SU-DHL-6 (cell line): Measurements from ENCODE around the gene GRM3.
"Not testable (repeated sequence)": the region's sequence is repeated elsewhere in the genome, so short reads cannot be mapped to it uniquely, and the experiment has no call there.

Source experiments
- H2AFZ ChIP-seq: fragments of 200-600 bp; sonication (generic); 2 replicates; pipeline ENCODE4 v1.6.1; 2014; ENCODE audit warnings: low read depth, mild to moderate bottlenecking, moderate library complexity, mixed read lengths, antibody characterized with exemption, low read length; ENCODE audit not compliant: severe bottlenecking
- H3F3A ChIP-seq: fragments of 200-600 bp; shearing (Covaris generic); 2 replicates; pipeline ENCODE4 v1.6.0; 2016; ENCODE audit warnings: antibody characterized with exemption, mild to moderate bottlenecking; ENCODE audit not compliant: insufficient read depth
- H3K27ac ChIP-seq: fragments of 200-600 bp; sonication (generic); 2 replicates; pipeline ENCODE4 v1.5.1; 2016; ENCODE audit warnings: low read depth, mild to moderate bottlenecking, low read length, moderate library complexity, mixed read lengths
- H3K27me3 ChIP-seq: fragments of 200-600 bp; sonication (generic), shearing (Covaris generic); 2 replicates; pipeline ENCODE4 v1.6.0; 2014; ENCODE audit warnings: mild to moderate bottlenecking, low read length
- H3K36me3 ChIP-seq: fragments of 200-600 bp; sonication (generic); 2 replicates; pipeline ENCODE4 v1.6.1; 2014; ENCODE audit warnings: mild to moderate bottlenecking, low read length, mixed read lengths
- H3K4me2 ChIP-seq: fragments of 300-600, 200-600 bp; shearing (Covaris generic), sonication (generic); 2 replicates; pipeline ENCODE4 v1.6.0; 2014; ENCODE audit warnings: low read length, low read depth, mild to moderate bottlenecking; ENCODE audit not compliant: poor library complexity, severe bottlenecking
- H3K4me3 ChIP-seq: fragments of 200-600 bp; sonication (generic); 2 replicates; pipeline ENCODE4 v1.5.1; 2014; ENCODE audit warnings: antibody characterized with exemption, low read length, mild to moderate bottlenecking, mixed read lengths; ENCODE audit not compliant: insufficient read depth, poor library complexity, severe bottlenecking
- H3K79me2 ChIP-seq: fragments of 200-600 bp; sonication (generic); 2 replicates; pipeline ENCODE4 v1.6.1; 2014; ENCODE audit warnings: mild to moderate bottlenecking, low read length, moderate library complexity; ENCODE audit not compliant: insufficient read depth
- H3K9ac ChIP-seq: fragments of 200-600 bp; sonication (generic); 2 replicates; pipeline ENCODE4 v1.7.0; 2014; ENCODE audit warnings: mild to moderate bottlenecking, low read length
- H3K9me2 ChIP-seq: fragments of 200-600 bp; sonication (generic); replicated peaks from 2 replicates; pipeline ENCODE4 v1.6.1; 2014; ENCODE audit warnings: low read length; ENCODE audit not compliant: insufficient read depth
- H3K9me3 ChIP-seq: fragments of 200-600 bp; sonication (generic); 2 replicates; pipeline ENCODE4 v1.6.1; 2014; ENCODE audit warnings: low read length, mixed read lengths; ENCODE audit not compliant: insufficient read depth
- H4K20me1 ChIP-seq: fragments of 200-600 bp; sonication (generic); 2 replicates; pipeline ENCODE4 v1.6.1; 2014; ENCODE audit warnings: low read depth, mild to moderate bottlenecking, antibody characterized with exemption, low read length, moderate library complexity, mixed read lengths
- CTCF ChIP-seq: fragments of 200-600 bp; sonication (generic); IDR thresholded peaks from one replicate; pipeline ENCODE4 v1.5.1; 2017; ENCODE audit warnings: antibody characterized with exemption, mild to moderate bottlenecking, low read length, moderate library complexity; ENCODE audit not compliant: insufficient read depth, poor library complexity, severe bottlenecking
- EZH2phosphoT487 ChIP-seq: fragments of 200-600 bp; sonication (generic), shearing (Covaris generic); conservative IDR thresholded peaks from 2 replicates; pipeline ENCODE4 v1.6.1; 2018; ENCODE audit warnings: mild to moderate bottlenecking, antibody characterized with exemption, low read length, moderate library complexity, mixed read lengths

The GRM3 gene

DNA sequence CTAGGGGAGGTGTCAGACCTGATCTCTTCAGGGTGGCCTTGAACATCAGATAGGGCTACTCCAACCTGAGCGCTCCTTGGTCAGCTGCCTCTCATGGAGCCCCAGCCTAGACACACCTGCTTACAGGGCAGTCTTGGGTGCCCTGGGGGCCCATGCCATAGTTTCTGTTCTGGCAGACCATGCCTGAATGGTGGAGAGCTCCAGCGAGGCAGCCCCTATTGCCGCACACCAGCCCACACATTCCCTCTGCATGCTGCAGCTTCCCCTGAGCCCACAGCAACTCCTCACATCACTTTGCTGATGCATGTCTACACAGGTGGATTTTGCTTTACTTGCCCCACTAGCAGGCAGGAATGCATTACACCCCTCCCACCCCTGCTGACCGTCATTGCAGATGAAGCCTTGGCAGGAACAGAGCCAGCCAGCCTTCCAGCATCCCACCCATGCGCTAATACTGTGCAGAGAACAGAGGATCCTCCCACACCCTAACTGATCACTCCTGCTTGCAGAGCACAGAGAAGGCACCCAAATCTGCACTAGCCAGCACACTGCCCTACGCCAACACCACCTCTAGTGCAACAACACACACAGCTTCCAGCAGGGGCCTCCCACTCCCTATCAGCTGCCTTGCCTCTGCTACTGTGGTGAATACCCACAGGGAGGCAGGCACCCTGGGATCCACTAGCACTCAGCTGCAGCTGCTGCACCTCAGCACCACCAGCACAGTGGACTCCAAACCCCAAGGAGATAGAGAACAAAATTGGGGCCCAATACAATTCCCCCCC, 43.0 kb upstream of the GRM3 start:
- no peaks in the 10 kb centered on the region for H3K27me3 ChIP-seq

DNA sequence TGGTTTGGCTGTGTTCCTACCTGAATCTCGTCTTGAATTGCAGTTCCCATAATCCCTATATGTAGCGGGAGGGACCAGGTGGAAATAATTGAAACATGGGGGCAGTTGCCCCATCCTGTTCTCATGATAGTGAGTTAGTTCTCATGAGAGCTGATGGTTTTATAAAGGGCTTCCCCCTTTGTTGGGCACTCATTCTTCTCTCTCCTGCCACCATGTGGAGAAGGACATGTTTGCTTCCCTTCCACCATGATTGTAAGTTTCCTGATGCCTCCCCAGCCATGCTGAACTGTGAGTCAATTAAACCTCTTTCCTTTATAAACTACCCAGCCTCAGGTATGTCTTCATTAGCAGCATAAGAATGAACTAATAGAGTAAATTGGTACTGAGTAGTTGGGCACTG, 28.0 kb upstream of the GRM3 start:
- H3K4me2 ChIP-seq, H3K27me3 ChIP-seq, H3K4me3 ChIP-seq, H3K9ac ChIP-seq, H3F3A ChIP-seq, H3K27ac ChIP-seq, H3K9me2 ChIP-seq, H3K36me3 ChIP-seq, H2AFZ ChIP-seq, H3K79me2 ChIP-seq, H4K20me1 ChIP-seq, H3K9me3 ChIP-seq: not testable (repeated sequence)
- TF ChIP-seq CTCF, result peak; percentile 18

More for the DNA sequence above, 43.0 kb upstream of the GRM3 start:
- H3K4me3 ChIP-seq, result no peak overlapping the region
- H3K36me3 ChIP-seq, result no peaks in the 10 kb centered on the region
- H3F3A ChIP-seq, result no peaks in the 10 kb centered on the region
- no peaks in the 10 kb centered on the region for H3K9me2 ChIP-seq
- H3K9ac ChIP-seq, result no peak overlapping the region
- H3K27ac ChIP-seq, result no peak overlapping the region
- no peak overlapping the region for H3K4me2 ChIP-seq
- no peaks in the 10 kb centered on the region for H4K20me1 ChIP-seq
- no peaks in the 10 kb centered on the region for H3K9me3 ChIP-seq
- no peak overlapping the region for H2AFZ ChIP-seq
- H3K79me2 ChIP-seq, result no peaks in the 10 kb centered on the region
- TF ChIP-seq CTCF (no peak), EZH2phosphoT487 (no peak)

- Histone ChIP-seq H2AFZ (no peak overlapping the region), H3K9me3 (no peaks in the 10 kb centered on the region), H3K9me2 (no peaks in the 10 kb centered on the region), H3K9ac (no peak overlapping the region), H3K36me3 (no peaks in the 10 kb centered on the region), H3K27me3 (no peaks in the 10 kb centered on the region), H3K27ac (no peak overlapping the region), H4K20me1 (no peaks in the 10 kb centered on the region), H3K4me2 (no peak overlapping the region), H3K4me3 (no peak overlapping the region), H3F3A (no peaks in the 10 kb centered on the region), H3K79me2 (no peaks in the 10 kb centered on the region)
- TF ChIP-seq EZH2phosphoT487 (no peak), CTCF (no peak)
These were observed 844 bp downstream of the GRM3 start for GRCh38 chr7:86644282-86645224.
